Uterus (tissue), 4 donors: Measurements from ENCODE around the gene VWA1. TPM values are rescaled to one million over a fixed set of nuclear protein-coding genes. Genes with fewer than 3 reads are reported as not detected.
"Not testable (repeated sequence)": the region's sequence is repeated elsewhere in the genome, so short reads cannot be mapped to it uniquely, and the experiment has no call there.

Experiments
- DNase-seq, 2 donors: peaks; one replicate each; pipeline ENCODE4 v3.0.0-alpha.2; 2019 to 2020
- H3K27ac ChIP-seq, 2 donors: fragments of 200-600 bp; sonication (generic); 1 replicate in 1 of 2; 2 replicates in 1 of 2; pipeline ENCODE4 v1.5.1; 2016 to 2018
- H3K27me3 ChIP-seq, 2 donors: fragments of 200-600 bp; sonication (generic); one replicate each; pipeline ENCODE4 v1.5.1; 2018 to 2019; ENCODE audit warnings: control low read depth in 1 of 2
- H3K36me3 ChIP-seq, 2 donors: fragments of 200-600 bp; sonication (generic); one replicate each; pipeline ENCODE4 v1.5.1; 2019; ENCODE audit warnings: control low read depth in 1 of 2
- H3K4me1 ChIP-seq, 2 donors: fragments of 200-600 bp; sonication (generic); one replicate each; pipeline ENCODE4 v1.5.1; 2018 to 2019; ENCODE audit warnings: control low read depth in 1 of 2
- H3K4me3 ChIP-seq, 2 donors: fragments of 200-600 bp; sonication (generic); 1 replicate in 1 of 2; 2 replicates in 1 of 2; pipeline ENCODE4 v1.5.1; 2018 to 2019; ENCODE audit warnings: mild to moderate bottlenecking in 1 of 2
- H3K9me3 ChIP-seq, 2 donors: fragments of 200-600 bp; sonication (generic); one replicate each; pipeline ENCODE4 v1.5.1; 2019; ENCODE audit warnings: control low read depth in 1 of 2
- POLR2A ChIP-seq, 2 donors: fragments of 450-650 bp; IDR thresholded peaks; one replicate each; pipeline ENCODE4 v1.6.1; 2016; ENCODE audit warnings: antibody characterized with exemption in 2 of 2, mild to moderate bottlenecking in 1 of 2, moderate library complexity in 1 of 2
- intact Hi-C: fragments of 100-400 bp; cut with DNase I; formaldehyde crosslinking; loops from one replicate; pipeline ENCODE4 v1.15.1; 2023; ENCODE audit warnings: low total_unique reads
- total RNA-seq, 4 donors: library from RNA; depleted of rRNA in 3 of 4; stranded (reverse); fragments of >200 nt in 3 of 4; gene quantifications; one replicate each; pipeline versions ENCODE4 v1.1.0 to v1.2.4, GENCODE V29; 2014 to 2023
- TF ChIP-seq, protein P1 (sequence below), 4 experiments: fragments of 200-600 bp in 2 of 4; fragments of 450-650 bp in 2 of 4; sonication (generic) in 2 of 4; IDR thresholded peaks; one replicate each; pipeline ENCODE4 v1.5.1; 2016 to 2019; ENCODE audit warnings: antibody characterized with exemption in 4 of 4, mild to moderate bottlenecking in 2 of 4, moderate library complexity in 1 of 4
- donor health status: DM: yes; HTN: yes; CAD: no.

The VWA1 gene
- total RNA-seq, 4 donors from 2014 or later: 15.6 to 67.1 (median 47.1) TPM

DNA sequence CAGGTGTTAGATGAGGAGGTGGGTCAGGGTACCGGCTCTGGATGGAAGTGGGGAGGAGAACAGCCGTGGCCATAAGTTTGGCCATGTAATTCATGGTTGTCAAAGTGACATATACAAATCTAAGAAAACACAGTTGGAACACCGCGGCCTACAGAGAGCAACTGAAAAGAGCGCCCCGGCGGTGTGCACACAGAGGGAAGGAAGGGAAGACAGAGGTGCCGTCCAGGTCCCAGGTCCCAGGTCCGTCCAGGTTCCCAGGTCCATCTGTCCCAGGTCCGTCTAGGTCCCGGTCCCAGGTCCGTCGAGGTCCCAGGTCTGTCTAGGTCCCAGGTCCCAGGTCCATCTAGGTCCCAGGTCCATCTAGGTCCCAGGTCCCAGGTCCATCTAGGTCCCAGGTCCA lies 23.9 kb upstream of the VWA1 start:
- Histone ChIP-seq H3K27ac (no peak overlapping the region), H3K4me3 (no peak overlapping the region), H3K9me3 (no peaks in the 10 kb centered on the region), H3K27me3 (no peaks in the 10 kb centered on the region), H3K36me3 (no peaks in the 10 kb centered on the region), H3K4me1 (peaks cover 0 to 8% of the 10 kb centered on the region in 2 donors)
- intact Hi-C loops: no loop called here
- TF ChIP-seq, protein P1, sequence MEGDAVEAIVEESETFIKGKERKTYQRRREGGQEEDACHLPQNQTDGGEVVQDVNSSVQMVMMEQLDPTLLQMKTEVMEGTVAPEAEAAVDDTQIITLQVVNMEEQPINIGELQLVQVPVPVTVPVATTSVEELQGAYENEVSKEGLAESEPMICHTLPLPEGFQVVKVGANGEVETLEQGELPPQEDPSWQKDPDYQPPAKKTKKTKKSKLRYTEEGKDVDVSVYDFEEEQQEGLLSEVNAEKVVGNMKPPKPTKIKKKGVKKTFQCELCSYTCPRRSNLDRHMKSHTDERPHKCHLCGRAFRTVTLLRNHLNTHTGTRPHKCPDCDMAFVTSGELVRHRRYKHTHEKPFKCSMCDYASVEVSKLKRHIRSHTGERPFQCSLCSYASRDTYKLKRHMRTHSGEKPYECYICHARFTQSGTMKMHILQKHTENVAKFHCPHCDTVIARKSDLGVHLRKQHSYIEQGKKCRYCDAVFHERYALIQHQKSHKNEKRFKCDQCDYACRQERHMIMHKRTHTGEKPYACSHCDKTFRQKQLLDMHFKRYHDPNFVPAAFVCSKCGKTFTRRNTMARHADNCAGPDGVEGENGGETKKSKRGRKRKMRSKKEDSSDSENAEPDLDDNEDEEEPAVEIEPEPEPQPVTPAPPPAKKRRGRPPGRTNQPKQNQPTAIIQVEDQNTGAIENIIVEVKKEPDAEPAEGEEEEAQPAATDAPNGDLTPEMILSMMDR (IDR thresholded peaks at IDR 0.05): no peak
- TF ChIP-seq POLR2A (IDR thresholded peaks at IDR 0.05): no peak
- no peak for DNase-seq

- H3K4me3 ChIP-seq, H3K36me3 ChIP-seq, intact Hi-C loops, DNase-seq, H3K27ac ChIP-seq, H3K4me1 ChIP-seq, H3K27me3 ChIP-seq, H3K9me3 ChIP-seq: not testable (repeated sequence)
These were observed 23.1 kb upstream of the VWA1 start for GRCh38 chr1:1412311-1412902.

- H3K27me3 ChIP-seq: no peaks in the 10 kb centered on the region
- intact Hi-C loops: no loop called here
- no peaks in the 10 kb centered on the region for H3K9me3 ChIP-seq
- no peaks in the 10 kb centered on the region for H3K4me1 ChIP-seq
- no peaks in the 10 kb centered on the region for H3K36me3 ChIP-seq
- no peak overlapping the region for H3K27ac ChIP-seq
- H3K4me3 ChIP-seq: no peak overlapping the region
- no peak for TF ChIP-seq POLR2A (IDR thresholded peaks at IDR 0.05)
- TF ChIP-seq, protein P1 (IDR thresholded peaks at IDR 0.05): no peak
- no peak for DNase-seq
These were observed 19.7 kb upstream of the VWA1 start for GRCh38 chr1:1415751-1416150.

DNA sequence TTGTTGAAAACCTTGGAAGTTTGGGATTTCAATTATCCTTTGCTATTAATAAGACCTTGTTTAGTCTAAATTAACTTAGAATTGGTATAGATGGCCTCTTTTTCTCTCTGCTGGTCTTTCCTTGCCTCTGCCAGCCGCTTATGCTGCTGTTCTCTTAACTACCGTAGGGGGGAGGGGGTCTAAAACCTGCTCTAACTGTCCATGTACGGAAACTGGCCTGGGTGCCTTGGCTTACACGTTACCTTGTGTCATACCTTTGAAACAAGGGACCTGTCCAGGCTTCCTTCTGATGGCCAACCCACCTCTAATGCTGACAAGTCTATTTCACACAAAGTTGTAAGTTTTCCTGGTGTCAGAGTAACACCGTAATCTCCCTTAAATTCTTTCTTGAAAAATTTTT lies 18.1 kb upstream of the VWA1 start:
- H3K4me1 ChIP-seq, H3K27me3 ChIP-seq, intact Hi-C loops, H3K27ac ChIP-seq, H3K4me3 ChIP-seq, H3K9me3 ChIP-seq, DNase-seq, H3K36me3 ChIP-seq: not testable (repeated sequence)

DNA sequence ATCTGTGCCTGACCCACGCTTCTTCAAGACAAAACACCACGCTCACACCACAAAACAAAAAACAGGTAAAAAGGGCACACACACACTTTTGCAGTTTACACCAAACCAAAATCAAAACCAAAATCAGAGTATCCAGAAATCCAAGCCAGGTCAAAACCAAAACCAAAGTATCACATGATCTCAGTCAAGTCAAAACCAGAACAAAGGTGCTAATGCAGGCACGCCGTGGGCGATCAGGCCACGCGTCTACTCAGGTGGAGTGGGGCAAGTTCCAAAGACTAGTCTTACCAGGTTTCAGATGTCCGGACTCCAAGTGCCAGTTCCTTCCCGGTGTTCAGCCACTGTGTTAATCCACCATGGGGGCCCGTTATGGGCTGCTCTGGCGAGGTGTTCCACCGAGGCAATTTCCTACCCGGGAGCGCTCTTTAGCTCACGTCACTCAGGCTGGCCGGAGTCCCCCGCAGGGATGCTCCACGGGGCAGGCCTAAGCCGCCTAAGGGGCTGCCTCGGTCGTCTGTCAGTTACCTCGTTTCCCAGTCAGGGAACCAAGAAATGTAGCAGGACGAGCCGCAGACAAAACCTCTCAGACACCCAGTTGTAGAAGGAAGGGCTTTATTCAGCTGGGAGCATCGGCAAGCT lies 17.5 kb upstream of the VWA1 start:
- not testable (repeated sequence) for DNase-seq

GRCh38 chr1:1418464-1419362 lies 16.8 kb upstream of the VWA1 start:
- Histone ChIP-seq H3K27ac (no peak overlapping the region), H3K36me3 (no peaks in the 10 kb centered on the region), H3K4me3 (no peak overlapping the region)

More for the DNA sequence above, 17.5 kb upstream of the VWA1 start:
- intact Hi-C loops, H3K4me3 ChIP-seq, H3K27me3 ChIP-seq, H3K9me3 ChIP-seq, H3K27ac ChIP-seq, H3K4me1 ChIP-seq, H3K36me3 ChIP-seq: not testable (repeated sequence)

More at GRCh38 chr1:1418464-1419362, 16.8 kb upstream of the VWA1 start:
- no peaks in the 10 kb centered on the region for H3K27me3 ChIP-seq
- DNase-seq: no peak
- no peaks in the 10 kb centered on the region for H3K4me1 ChIP-seq
- TF ChIP-seq, protein P1 (IDR thresholded peaks at IDR 0.05): no peak
- TF ChIP-seq POLR2A (IDR thresholded peaks at IDR 0.05): no peak
- no peaks in the 10 kb centered on the region for H3K9me3 ChIP-seq
- intact Hi-C loops: no loop called here
